Tibial nerve (tissue), 4 donors: ENCODE results near the gene NYNRIN.

Experiments used
- CTCF ChIP-seq, 5 experiments: fragments of 200-600 bp in 3 of 5; fragments of 450-650 bp in 2 of 5; sonication (generic) in 3 of 5; IDR thresholded peaks; one replicate each; pipeline ENCODE4 v1.5.1; 2016 to 2019; ENCODE audit warnings: antibody characterized with exemption in 5 of 5, mild to moderate bottlenecking in 3 of 5, moderate library complexity in 2 of 5
- EP300 ChIP-seq, 2 donors: sonication (generic); formaldehyde crosslinking; IDR thresholded peaks; one replicate each; pipeline ENCODE4 v1.6.1; 2017; ENCODE audit warnings: antibody characterized with exemption in 2 of 2, mild to moderate bottlenecking in 1 of 2
- POLR2A ChIP-seq, 2 donors: fragments of 450-650 bp; IDR thresholded peaks; one replicate each; pipeline ENCODE4 v1.6.1; 2017; ENCODE audit warnings: antibody characterized with exemption in 2 of 2, mild to moderate bottlenecking in 2 of 2, moderate library complexity in 2 of 2

GRCh38 chr14:24456980-24457379 is 58.2 kb downstream of the NYNRIN start:
- no peak for TF ChIP-seq CTCF (IDR thresholded peaks at IDR 0.05)
- TF ChIP-seq EP300 (IDR thresholded peaks at IDR 0.05), result no peak
- no peak for TF ChIP-seq POLR2A (IDR thresholded peaks at IDR 0.05)
